Hematopoietic multipotent progenitor cell treated with erythropoietin and hydrocortisone succinate and interleukin-3 and kit ligand, for 8 days (in vitro differentiated cells): Measurements from ENCODE around the gene MKNK1.

ENCODE experiments used
- DNase-seq: peaks from one replicate; pipeline ENCODE4 v3.0.0-alpha.2; 2015

MKNK1 gene

DNA sequence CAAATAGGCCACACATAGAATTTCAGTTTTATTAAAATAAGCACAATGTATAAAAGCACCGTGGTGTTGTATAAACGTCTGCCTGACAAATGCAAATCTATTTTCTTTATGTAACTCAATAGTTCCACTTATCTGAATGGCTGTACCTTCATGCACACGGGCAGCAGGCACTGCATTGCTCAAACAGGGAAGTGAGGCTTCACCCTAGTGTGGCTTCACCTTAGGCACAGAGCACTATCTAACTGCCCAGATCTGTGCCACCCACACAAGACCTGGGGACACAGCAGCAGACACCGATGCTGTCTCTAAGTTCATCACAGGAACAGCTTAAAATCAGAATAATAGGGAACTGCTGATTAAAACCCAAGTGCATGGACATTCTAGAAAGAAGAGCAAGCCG, 46.7 kb downstream of the MKNK1 start:
- peak; percentile 25 for DNase-seq

DNA sequence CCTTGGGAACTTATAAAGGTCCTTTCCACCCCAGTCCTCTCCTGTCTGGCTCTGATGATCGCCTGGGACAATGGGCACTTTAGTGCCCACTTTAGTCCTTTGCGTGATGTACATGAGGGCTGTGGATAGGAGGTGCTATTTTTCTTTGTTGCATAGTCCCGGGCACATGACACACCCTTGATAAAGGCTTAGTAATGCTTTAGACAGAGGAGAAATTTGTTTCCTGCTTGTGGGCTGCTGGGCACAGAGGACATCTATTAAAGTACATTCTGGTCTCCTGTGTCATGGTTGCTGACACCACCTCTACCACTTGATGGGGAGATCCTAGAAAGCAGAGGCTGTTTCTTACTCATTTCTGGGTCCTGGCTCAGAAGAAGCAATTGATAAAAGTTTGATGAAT, 47.2 kb downstream of the MKNK1 start:
- DNase-seq: peak; percentile 62

DNA sequence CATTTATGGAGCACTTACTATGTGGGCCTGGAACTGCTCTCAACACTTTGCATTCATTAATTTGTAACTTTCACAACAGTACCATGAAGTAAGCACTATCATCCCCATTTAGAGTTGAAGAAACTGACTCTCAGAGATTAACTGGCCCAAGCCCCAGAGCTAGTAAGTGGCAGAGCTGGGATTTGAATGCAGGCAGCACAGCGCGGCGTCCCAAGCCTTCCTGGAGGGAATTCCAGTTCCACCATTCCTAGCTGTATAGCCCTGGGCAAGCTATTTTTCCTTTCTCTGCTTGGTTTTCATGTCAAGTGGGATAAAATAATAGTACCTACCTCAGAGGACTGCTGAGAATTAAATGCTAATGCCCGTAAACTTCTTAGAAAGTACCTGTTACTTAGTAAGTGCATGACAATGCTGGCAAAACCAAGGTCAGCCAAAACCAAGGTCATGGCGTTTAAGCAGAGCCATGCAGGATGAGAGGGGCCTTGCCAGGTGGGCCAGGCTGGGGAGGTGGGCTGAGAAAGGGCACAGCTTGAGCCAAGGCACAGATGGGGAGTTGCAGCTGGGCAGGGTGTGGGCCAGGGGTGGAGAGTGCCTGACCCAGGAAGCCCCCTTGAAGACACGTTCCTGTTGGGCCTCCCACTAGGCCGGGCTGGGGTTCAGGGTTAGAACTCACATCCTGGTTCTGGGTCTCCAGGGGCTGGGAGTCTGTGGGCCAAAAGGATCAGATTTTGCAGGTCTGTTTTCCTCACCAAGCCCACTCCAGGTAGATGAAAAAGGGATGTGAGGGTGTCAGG, 48.0 kb downstream of the MKNK1 start:
- DNase-seq: no peak

DNA sequence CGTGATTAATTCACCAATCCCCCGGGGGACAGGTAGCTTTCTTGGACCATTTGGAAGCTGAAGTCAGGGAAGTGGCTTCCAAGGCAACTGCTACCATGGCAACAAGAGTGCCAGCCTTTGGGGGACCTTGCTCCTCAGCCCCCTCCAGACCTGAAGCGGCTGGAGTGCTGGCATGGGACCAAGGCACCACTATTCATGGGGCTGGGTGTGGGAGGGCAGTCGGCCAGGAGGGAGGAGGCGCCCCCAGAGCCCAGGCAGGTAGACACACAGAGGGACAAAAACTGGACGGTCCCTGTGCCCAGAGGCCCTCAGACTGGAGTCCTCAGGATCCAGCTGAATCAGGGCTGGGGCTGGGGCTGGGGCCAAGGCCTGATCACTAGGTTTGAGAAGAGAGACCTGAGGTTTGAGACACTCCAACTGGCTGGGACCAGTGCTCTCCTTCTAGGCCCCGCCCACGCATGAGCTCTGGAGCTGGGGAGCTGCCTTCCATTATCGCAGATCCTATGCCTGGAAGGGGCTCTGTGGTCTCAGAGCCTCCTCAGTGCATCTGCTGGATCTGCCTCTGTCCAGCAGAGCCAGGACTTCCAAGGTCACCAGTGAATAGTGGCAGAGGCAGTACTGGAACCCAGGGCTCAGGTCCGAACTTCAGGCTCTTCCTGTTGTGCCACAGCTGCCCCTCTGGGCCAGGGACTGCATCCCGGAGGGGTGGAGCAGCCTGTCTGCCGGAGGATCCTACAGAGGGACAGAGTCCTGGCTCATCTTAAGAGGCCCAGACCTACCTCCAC, 49.3 kb downstream of the MKNK1 start:
- no peak for DNase-seq

DNA sequence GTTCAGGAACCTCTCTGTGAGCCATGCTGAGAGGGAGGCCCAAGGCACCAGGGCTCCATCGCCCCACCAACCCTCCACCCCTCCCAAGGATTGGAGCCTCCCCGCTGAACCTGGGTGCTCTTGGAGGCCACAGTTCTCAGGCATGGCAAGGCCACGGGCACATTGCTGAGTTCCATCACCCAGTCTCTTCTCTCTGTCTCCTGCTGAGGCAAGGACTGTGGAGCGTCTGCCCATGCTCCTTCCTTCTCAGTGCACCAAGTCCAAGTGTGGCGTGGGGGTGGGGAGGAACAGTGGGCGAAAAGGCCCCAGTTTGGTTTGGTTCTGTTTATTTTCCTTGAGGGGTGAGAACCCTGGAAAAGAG, 49.9 kb downstream of the MKNK1 start:
- no peak for DNase-seq

DNA sequence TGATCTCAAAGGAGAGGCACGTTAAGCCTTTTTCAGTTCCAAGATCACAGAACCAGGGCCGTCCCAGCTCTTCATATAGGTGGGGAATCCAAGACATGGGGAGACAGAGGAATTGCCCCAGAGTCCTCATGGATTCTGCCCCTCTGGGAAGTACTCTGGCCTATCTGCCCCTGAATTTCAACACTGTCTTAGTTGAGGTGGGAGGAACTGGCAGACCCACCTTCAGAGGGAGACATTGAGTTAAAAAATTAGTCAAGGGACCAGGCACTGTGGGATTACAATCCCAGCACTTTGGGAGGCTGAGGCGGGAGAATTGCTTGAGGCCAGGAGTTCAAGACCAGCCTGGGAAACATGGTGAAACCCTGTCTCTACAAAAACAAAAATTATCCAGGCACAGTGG, 50.6 kb downstream of the MKNK1 start:
- DNase-seq: no peak

DNA sequence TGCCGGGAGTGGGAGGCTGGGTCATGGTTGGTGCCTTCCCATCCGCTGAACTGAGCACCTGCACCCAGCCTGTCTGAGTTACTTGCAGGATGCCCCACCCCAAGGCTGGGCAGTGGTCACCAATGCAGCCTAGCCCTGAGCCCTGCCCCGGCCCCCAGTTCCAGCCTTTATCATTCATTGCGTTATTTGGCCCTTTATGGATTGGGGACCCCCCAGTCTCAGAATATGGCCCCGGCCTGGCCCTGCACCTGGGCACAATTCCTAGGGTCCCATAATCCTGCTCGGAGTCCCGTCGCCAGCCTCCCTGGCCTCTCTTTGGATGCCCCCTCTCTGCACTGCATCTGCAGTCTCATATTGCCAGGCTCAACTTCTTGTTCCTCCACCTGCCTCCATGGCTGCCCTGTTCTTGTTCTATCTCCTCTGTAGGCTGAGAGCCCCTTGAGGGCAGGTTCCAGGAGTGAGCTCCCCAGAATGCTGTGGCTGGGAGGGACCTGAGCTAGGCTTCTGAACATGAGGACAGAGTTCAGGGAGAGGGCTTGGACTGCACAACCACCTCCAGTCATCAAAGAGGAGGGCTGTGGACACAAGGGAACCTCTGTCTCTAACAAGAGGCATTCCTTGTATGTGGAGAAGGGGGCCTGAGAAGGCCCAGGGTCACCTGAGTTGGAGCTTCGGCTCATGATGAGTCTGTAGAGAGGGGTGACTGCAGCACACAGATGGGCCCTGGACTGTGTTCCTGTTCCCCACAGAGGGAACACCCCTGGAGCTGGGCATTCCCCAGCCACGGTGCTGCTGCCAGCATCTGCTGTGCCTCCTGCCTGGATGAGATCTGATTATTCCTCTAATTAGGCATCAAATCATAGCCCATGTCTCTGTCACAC, 51.5 kb downstream of the MKNK1 start:
- no peak for DNase-seq

DNA sequence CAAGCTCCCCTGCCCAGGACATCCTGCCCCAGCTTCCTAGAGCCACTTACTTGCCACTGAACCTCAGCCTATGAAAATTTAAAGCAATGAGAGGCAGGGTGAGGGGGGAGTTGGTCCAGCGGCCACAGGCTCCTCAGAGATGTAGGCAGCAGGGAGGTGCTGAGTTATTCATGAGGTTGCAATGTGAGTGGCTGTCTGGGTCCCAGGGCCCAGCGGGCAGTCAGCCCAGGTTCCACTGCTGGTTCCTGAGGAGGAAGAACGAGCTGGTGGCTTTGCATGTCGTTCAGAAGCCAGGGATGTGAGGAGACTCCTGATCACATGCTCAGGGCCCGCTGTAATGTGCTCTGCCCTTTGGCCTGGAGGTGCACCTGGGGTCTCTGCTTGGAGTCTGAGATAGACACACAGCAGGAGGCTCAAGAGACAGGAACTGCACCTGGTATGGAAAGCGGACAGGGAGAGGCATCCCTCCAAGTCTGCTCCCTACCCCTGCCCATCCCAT, 52.4 kb downstream of the MKNK1 start, which contains the start of gene KNCN:
TSS of gene KNCN (minus strand) at position 51 of the 499 bp plus-strand sequence. CDS start 432 bp downstream, outside the sequence.
- no peak for DNase-seq

DNA sequence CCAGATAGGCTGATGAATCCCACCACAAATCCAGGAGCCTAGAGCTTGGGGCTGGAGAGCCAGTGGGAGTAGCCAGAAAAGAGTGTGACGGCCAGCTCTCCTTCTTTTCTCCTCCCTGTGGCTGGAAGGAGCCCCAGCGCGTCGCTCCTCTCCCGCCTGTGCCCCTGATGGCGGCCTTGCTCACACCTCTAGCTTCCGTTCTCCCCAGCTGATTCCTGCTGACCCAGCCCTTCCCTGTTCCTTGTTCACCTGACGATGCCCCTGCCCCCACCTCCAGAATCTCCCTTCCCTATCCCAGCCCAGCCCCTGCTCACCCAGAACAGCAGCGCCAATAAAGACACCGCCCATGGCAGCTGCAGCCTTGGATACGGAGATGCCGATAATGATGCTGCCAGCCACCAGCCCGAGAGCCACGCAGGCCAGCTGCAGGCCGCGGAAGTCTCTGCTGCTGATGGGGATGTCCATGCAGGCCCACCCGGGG, 53.3 kb downstream of the MKNK1 start:
- no peak for DNase-seq

DNA sequence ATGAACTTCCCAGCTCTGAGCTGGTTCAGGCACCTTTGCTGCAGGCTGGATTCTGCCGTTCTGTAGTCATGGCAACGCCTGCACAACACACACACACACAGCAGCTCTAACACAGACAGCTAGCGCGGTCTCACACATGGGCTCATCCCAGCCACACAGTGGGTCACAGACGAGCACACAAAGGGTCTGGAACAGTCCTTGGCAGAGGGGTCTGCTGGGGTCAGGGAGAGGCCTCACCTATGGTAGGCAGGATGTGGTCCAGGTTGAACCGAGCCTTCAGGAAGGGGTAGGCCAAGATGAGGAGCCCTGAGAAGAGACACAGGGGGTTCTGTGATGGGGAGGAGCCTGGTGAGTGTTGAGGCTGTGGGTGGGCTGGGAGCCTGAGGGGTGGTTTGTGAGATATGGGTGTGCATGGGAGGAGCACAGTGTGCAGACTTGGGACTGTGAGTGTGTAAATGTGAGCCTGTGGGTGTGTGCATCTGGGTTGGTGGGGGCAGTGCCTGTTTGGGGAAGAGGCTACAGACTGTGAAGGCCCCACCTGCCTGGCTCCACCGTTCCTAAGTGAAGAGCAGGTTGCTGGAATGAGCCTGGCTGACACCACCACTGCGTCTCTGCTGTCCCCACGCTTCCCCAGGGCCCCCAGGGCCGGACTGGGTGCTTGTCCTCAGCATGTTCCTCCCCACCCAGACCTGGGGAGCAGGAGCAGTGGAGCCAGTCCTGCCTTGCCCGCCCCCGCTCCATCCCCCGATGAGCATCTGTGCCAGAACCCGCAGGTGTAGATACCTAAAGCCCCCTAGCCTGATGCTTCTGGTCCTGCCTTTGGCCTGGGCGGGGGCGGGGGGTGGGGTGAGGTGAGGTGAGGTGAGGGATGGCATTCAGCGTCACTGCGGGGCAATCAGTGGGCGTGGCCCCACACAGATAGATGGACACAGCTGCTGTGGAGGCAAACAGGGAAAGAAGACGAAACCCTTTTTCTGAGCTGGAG, 54.1 kb downstream of the MKNK1 start:
- no peak for DNase-seq

DNA sequence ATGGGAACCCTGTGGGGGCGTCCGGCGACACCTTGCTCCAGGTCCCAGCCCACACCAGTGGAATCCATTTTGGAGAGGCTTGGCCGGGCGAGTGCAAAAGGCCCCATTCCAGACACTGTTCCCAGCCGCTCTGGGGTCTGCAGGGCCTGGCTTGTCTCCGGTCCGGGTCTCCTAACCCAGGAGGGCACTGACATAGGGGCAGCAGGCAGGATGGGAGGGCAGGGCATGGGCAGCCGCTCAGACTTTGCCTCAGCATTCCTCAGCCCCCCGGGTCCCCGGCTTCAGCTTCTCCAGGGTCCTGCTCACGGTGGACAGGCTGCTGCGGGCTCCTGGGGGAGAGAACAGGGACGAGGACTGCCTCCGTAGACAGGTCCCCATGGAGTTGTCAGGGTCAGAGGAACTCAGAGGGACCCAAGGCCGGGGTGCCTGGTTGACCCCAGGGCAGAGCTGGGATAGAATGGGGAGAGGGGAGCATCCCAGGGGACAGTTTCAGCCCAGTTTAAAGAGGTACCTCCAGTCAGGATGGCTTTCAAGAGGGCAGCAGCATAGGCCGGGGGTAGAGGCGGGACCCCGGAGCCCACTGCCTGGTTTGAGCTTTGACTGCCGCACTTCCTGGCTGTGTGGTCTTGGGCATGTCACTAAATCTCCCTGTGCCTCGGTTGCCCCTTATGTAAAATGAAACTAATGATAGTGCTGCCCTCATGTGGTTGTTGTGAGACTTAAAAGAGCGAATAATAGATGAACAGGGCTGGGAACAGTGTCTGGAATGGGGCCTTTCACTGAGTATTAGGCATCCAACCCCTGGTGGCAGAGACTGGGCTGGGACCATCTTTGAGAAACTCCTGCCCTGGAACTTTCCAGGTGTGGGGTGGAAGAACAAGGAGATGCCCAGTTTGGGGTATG, 56.3 kb downstream of the MKNK1 start:
- peak; percentile 72 for DNase-seq

DNA sequence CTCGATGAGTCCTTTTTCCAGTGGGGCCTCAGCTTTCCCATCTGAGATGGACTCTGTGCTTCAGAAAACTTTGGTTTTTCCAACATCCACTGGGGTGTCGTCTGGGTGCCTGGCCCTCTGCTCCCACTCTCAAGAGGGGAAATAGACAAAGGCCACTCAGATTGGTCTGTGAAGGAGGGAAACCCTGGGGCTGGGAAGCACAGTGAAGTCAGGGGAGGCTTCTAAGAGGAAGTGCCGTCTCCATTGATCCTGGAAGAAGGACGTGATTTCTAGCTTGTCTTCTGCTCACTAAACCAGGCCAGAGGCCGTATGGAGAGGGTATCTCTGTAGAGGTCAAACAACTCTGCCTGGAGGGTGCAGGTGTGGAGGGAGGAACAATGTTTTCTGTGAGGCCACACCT, 57.9 kb downstream of the MKNK1 start:
- no peak for DNase-seq

DNA sequence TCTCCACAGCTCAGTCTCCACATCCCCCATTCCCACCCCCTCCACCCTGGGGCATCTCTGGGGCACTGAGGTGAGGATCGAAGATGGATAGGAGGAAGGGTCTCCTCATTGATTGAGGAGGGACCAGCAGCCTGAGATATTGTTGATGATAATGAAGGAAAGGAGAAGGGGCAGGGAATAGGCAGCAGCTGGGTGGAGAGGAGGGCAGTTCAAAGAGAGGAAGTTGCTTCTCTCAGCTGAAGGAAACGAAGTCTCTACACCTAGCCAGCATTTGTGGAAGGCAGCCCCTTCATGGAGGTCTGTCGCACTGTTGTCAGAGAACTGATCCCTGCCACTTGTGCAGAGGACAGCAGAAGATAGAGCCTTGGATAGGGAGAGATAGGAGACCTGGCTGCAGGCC, 58.3 kb downstream of the MKNK1 start:
- DNase-seq: no peak

DNA sequence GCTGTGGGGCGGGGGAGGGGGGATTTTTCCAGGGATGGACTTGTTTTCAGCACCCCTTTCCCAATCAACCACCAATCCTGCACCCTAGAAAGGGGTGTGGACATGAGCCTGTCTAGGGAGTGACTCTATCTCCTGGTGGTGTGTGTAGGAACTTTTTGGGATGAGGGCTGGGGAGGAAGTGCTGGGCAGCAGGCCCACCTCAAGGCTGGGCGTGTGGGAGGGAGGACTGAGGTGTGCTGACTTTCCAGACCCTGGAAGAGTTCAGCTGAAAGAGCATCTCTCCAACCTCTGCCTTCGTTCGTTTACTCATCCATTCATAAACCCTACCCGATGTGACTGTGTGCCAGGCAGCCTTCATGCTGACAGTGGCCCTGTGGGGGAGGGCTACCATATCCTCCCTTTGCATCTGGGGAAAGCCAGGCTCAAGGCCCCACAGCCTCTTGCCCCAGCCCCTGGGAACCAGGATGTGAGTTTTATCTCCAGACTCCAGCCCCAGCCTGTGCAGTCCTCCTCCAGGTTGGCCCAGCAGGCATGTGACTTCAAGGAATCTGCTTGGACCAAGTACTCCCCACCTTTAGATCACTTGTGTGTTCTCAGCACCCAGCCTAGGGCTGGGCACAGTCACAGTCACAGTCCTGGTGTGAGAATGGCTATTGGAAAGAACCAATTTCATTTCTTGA, 59.4 kb downstream of the MKNK1 start:
- DNase-seq: peak; percentile 74

DNA sequence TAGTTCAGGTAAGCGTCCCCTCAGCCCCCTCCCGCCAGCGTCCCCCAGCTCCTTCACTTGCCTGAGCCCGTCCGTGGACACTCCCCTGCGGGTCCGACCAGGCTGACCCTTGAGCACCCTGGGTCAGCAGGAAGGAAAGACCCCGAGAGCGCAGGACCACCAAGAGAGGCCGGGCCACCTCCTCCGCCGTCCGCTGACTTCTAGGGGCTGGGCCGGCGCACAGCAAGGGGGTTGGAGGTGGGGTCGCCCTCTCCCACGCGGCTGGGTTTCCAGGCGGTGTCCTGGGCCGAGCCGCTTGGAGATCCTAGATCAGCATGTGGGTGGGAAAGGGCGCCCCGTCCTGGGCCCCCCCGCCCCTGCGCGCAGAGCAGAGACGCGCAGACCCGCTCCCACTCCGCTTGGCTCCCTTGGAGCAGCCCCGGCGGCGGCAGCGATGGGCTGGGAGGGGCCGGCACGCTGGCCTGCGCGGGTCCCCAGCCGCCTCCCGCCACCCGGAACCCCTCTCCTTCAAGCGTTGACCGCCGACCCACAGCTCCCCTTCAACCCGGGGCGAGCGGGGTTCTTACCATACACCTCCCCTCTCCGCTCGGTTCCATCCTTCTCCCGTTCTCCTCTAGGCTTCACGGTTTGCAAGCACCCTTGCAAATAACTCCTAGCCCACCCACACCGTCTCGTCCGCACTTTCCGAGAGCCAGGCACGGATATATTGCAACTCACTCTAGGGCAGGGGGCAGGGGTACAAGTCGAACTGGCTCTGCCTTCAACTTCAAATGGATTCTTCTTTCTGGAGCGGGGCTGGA, 60.1 kb downstream of the MKNK1 start:
- DNase-seq: no peak

DNA sequence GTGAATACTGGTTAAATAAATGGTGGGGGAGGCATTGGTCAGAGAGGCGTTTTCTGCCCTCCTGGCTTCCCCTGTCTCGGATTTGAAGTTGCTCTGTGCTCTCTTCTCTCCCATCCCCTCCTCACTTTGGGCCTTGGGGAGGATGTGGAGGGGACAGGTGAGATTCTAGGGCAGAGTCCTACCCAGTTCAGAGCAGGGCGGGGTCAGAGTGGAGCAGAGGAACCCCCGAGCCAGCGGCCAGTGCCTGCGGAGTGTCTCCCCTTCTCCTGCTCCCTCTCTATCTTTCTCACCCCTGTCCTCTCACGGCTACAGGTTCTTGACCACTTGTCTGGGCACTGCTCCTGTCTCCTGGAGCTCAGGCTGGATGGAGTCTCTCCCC, 60.7 kb downstream of the MKNK1 start:
- DNase-seq: no peak

DNA sequence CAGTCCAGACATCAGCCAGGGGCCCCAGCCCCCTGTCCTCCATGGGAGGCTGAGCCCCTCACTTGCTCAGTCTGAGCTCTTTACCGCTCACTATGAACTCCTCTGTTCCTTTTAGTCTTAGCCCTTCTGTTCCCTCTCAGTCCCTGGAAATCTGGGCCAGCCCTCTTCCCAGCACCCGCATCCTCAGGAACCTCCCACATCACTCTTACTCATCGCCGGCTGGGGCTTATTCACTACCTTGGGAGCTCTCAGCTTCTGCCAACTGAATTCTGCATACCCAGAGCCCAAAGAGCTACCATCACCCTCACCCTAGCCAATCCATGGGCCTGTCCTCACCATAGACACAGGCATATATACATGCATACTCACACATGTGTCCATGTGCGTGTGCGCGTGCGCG, 64.1 kb downstream of the MKNK1 start:
- DNase-seq: no peak

DNA sequence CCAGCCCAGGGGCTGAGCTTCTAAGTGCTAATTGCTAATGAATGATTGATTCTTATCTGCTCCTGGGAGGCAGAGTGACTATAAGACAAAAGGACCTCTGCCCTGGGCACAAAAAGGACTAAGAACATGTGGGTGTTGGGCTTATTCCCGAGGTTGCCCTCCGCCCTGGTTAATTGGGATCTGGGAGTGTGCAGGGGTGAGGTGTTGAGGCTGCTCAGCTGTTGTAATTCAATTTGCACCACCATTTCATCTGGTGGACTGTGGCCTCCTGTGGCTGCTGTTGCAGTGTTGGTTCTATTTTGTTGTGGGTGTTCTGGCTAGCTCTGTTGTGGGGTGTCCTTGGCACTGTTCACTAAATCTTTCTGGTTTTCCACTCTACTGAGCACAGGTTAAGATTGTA, 65.9 kb downstream of the MKNK1 start:
- DNase-seq: no peak

DNA sequence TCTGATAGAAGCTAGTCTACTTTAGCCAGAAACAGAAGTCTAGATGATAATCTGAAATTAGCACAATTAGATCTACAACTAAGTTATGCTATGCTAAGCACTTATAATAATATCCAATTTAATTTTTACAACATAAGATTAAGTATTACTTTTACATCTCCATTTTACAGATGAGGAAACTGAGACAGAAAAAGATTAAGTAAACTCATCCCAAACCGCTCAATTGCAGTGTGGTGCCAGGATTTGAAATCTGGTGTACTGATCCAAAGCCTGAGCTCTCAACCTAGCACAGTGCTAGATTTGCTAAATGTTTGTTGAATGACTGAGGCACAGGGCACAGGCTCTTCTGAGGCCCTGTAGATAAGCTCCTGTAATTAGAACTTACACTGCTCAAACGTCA, 66.4 kb downstream of the MKNK1 start:
- DNase-seq: no peak
